Ishikawa (cell line): Measurements from ENCODE around the gene PRKAR2A.

ENCODE experiments used
- CEBPB ChIP-seq: IDR thresholded peaks from 2 replicates; pipeline ENCODE4 v1.6.1; 2012
- CREB1 ChIP-seq: IDR thresholded peaks from 2 replicates; pipeline ENCODE4 v1.6.1; 2012; ENCODE audit warnings: low read depth
- EGR1 ChIP-seq: IDR thresholded peaks from 2 replicates; pipeline ENCODE4 v1.6.1; 2012
- FOXM1 ChIP-seq: IDR thresholded peaks from 2 replicates; pipeline ENCODE4 v1.6.1; 2012; ENCODE audit warnings: low read depth, borderline replicate concordance
- RAD21 ChIP-seq: IDR thresholded peaks from 2 replicates; pipeline ENCODE4 v1.6.1; 2012; ENCODE audit warnings: low read depth
- TAF1 ChIP-seq: IDR thresholded peaks from 2 replicates; pipeline ENCODE4 v1.6.1; 2012; ENCODE audit warnings: low read depth, mild to moderate bottlenecking
- TCF12 ChIP-seq: IDR thresholded peaks from 2 replicates; pipeline ENCODE4 v1.6.1; 2012; ENCODE audit warnings: low read depth
- TEAD4 ChIP-seq: IDR thresholded peaks from 2 replicates; pipeline ENCODE4 v1.6.1; 2012
- YY1 ChIP-seq: IDR thresholded peaks from 2 replicates; pipeline ENCODE4 v1.6.1; 2012; ENCODE audit warnings: low read depth

DNA sequence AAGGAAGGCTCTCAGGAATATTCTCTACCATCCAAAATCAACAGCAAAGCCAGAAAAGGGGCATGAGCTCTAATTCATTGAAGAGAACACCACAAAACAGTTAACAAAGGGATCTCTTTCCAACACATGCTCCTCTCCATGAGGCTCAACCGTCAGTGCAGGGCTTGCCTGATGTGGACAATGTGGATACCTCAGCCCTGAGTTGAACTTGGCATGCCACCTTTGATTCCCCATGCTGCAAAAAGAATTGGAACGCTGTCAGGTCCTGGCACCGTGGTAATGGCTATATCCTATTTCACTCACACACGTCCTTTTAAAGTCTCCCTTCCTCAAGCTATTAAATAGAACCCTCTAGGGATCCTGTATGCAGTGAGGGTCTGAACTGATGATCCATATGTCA lies 100.0 kb downstream of the PRKAR2A start:
- TF ChIP-seq TAF1 = no peak
- TF ChIP-seq YY1 = no peak
- no peak for TF ChIP-seq TEAD4
- TF ChIP-seq EGR1 = no peak
- no peak for TF ChIP-seq TCF12
- no peak for TF ChIP-seq CREB1
- no peak for TF ChIP-seq FOXM1
- no peak for TF ChIP-seq CEBPB
- TF ChIP-seq RAD21 = no peak
